SK-N-SH (cell line): Measurements from ENCODE around the gene CYP3A5.

Source experiments
- CHD2 ChIP-seq: fragments of 150-350 bp; IDR thresholded peaks from 2 replicates; pipeline ENCODE4 v1.6.1; 2018; ENCODE audit warnings: low read length; ENCODE audit not compliant: partially characterized antibody
- EZH2phosphoT487 ChIP-seq: fragments of 200-600 bp; sonication (generic); IDR thresholded peaks from 2 replicates; pipeline ENCODE4 v1.6.1; 2017; ENCODE audit warnings: low read depth, mixed run types, mild to moderate bottlenecking, antibody characterized with exemption, moderate library complexity, borderline replicate concordance
- FOSL2 ChIP-seq: IDR thresholded peaks from 2 replicates; pipeline ENCODE4 v1.4.0; 2012; ENCODE audit warnings: low read depth, mild to moderate bottlenecking, moderate library complexity, borderline replicate concordance
- RAD21 ChIP-seq: IDR thresholded peaks from 2 replicates; pipeline ENCODE4 v1.6.1; 2012; ENCODE audit warnings: mild to moderate bottlenecking, low read length
- RCOR1 ChIP-seq: fragments of 150-350 bp; IDR thresholded peaks from 2 replicates; pipeline ENCODE4 v1.6.1; 2017; ENCODE audit warnings: antibody characterized with exemption, low read length
- RFX5 ChIP-seq: IDR thresholded peaks from 2 replicates; pipeline ENCODE4 v1.6.1; 2012; ENCODE audit warnings: mild to moderate bottlenecking, improper control_type of control experiment, low read length
- RXRA ChIP-seq: IDR thresholded peaks from 2 replicates; pipeline ENCODE4 v1.4.0; 2012; ENCODE audit warnings: low read depth, mild to moderate bottlenecking, borderline replicate concordance
- SMC3 ChIP-seq: IDR thresholded peaks from 2 replicates; pipeline ENCODE4 v1.6.1; 2012; ENCODE audit warnings: low read depth, low read length, improper control_type of control experiment
- TF ChIP-seq, protein P1 (sequence below): IDR thresholded peaks from 2 replicates; pipeline ENCODE4 v1.6.1; 2012; ENCODE audit warnings: mild to moderate bottlenecking, low read depth, low read length, moderate library complexity
- TF ChIP-seq, protein P2 (sequence below): fragments of 200-600 bp; sonication (generic); IDR thresholded peaks from 2 replicates; pipeline ENCODE4 v1.6.1; 2017; ENCODE audit warnings: antibody characterized with exemption, mild to moderate bottlenecking, moderate library complexity
- TF ChIP-seq, protein P3 (sequence below): IDR thresholded peaks from 2 replicates; pipeline ENCODE4 v1.4.0; 2012; ENCODE audit warnings: low read depth
- TF ChIP-seq, protein P4 (sequence below): IDR thresholded peaks from 2 replicates; pipeline ENCODE4 v1.4.0; 2012; ENCODE audit warnings: low read depth, borderline replicate concordance

DNA sequence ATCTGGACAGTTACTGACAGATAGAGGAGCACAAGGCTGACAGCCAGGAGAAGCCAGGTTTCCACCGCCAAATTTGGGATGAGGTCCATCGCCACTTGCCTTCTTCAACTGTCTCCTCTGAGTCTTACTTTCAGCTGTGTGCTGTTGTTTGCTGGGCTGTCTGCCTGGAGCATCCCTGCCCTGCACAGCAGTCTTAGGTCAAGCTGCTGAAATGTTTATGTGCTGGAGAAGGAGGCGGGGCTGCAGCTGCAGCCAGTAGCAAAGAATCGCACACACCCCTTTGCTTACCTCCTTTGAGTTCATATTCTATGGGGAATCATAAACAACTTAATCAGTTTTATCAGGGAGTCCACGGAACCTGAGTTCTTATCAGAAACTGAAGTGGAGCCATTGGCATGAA is 20.1 kb upstream of the CYP3A5 start:
- TF ChIP-seq, protein P1, sequence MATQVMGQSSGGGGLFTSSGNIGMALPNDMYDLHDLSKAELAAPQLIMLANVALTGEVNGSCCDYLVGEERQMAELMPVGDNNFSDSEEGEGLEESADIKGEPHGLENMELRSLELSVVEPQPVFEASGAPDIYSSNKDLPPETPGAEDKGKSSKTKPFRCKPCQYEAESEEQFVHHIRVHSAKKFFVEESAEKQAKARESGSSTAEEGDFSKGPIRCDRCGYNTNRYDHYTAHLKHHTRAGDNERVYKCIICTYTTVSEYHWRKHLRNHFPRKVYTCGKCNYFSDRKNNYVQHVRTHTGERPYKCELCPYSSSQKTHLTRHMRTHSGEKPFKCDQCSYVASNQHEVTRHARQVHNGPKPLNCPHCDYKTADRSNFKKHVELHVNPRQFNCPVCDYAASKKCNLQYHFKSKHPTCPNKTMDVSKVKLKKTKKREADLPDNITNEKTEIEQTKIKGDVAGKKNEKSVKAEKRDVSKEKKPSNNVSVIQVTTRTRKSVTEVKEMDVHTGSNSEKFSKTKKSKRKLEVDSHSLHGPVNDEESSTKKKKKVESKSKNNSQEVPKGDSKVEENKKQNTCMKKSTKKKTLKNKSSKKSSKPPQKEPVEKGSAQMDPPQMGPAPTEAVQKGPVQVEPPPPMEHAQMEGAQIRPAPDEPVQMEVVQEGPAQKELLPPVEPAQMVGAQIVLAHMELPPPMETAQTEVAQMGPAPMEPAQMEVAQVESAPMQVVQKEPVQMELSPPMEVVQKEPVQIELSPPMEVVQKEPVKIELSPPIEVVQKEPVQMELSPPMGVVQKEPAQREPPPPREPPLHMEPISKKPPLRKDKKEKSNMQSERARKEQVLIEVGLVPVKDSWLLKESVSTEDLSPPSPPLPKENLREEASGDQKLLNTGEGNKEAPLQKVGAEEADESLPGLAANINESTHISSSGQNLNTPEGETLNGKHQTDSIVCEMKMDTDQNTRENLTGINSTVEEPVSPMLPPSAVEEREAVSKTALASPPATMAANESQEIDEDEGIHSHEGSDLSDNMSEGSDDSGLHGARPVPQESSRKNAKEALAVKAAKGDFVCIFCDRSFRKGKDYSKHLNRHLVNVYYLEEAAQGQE: no peak
- TF ChIP-seq CHD2 (no peak), RAD21 (no peak), RFX5 (no peak), FOSL2 (no peak), SMC3 (no peak), RCOR1 (no peak), EZH2phosphoT487 (no peak), RXRA (no peak)
- TF ChIP-seq, protein P2, sequence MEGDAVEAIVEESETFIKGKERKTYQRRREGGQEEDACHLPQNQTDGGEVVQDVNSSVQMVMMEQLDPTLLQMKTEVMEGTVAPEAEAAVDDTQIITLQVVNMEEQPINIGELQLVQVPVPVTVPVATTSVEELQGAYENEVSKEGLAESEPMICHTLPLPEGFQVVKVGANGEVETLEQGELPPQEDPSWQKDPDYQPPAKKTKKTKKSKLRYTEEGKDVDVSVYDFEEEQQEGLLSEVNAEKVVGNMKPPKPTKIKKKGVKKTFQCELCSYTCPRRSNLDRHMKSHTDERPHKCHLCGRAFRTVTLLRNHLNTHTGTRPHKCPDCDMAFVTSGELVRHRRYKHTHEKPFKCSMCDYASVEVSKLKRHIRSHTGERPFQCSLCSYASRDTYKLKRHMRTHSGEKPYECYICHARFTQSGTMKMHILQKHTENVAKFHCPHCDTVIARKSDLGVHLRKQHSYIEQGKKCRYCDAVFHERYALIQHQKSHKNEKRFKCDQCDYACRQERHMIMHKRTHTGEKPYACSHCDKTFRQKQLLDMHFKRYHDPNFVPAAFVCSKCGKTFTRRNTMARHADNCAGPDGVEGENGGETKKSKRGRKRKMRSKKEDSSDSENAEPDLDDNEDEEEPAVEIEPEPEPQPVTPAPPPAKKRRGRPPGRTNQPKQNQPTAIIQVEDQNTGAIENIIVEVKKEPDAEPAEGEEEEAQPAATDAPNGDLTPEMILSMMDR: no peak
- TF ChIP-seq, protein P3, sequence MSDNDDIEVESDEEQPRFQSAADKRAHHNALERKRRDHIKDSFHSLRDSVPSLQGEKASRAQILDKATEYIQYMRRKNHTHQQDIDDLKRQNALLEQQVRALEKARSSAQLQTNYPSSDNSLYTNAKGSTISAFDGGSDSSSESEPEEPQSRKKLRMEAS: no peak
- TF ChIP-seq, protein P4, sequence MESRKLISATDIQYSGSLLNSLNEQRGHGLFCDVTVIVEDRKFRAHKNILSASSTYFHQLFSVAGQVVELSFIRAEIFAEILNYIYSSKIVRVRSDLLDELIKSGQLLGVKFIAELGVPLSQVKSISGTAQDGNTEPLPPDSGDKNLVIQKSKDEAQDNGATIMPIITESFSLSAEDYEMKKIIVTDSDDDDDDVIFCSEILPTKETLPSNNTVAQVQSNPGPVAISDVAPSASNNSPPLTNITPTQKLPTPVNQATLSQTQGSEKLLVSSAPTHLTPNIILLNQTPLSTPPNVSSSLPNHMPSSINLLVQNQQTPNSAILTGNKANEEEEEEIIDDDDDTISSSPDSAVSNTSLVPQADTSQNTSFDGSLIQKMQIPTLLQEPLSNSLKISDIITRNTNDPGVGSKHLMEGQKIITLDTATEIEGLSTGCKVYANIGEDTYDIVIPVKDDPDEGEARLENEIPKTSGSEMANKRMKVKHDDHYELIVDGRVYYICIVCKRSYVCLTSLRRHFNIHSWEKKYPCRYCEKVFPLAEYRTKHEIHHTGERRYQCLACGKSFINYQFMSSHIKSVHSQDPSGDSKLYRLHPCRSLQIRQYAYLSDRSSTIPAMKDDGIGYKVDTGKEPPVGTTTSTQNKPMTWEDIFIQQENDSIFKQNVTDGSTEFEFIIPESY: no peak
